Stimulated activated CD8-positive, alpha-beta memory T cell treated with anti-CD3 and anti-CD28 coated beads, Interleukin-15, amount 100 ng/mL, for 24 hours (primary cell): ENCODE data around the gene MCFD2.
A peak's percentile ranks its signal among the peaks of the same experiment; 100 is the strongest.

ENCODE experiments used
- DNase-seq: peaks from one replicate; pipeline ENCODE4 v3.0.0-alpha.2; 2020; ENCODE audit warnings: low read depth

MCFD2 gene

GRCh38 chr2:46915281-46915810 is at the start of gene MCFD2:
Gene MCFD2, minus strand, starts transcription at chr2:46915806. Its CDS starts 6,635 bp downstream, at chr2:46909171.
- peak; percentile 1 for DNase-seq

GRCh38 chr2:46964835-46965560 is 49.4 kb upstream of the MCFD2 start:
- no peak for DNase-seq

- no peak for DNase-seq
Measured at GRCh38 chr2:46963941-46964673, 48.5 kb upstream of the MCFD2 start.

- no peak for DNase-seq
Measured at GRCh38 chr2:46963210-46963609, 47.6 kb upstream of the MCFD2 start.

- no peak for DNase-seq
Measured at GRCh38 chr2:46962751-46963150, 47.1 kb upstream of the MCFD2 start.

- DNase-seq: no peak
Measured at GRCh38 chr2:46960618-46961017, 45.0 kb upstream of the MCFD2 start.

GRCh38 chr2:46958431-46959017 is 42.9 kb upstream of the MCFD2 start:
- no peak for DNase-seq

- no peak for DNase-seq
Measured at GRCh38 chr2:46956981-46957531, 41.5 kb upstream of the MCFD2 start.

- DNase-seq: no peak
Measured at GRCh38 chr2:46955764-46956163, 40.2 kb upstream of the MCFD2 start.

GRCh38 chr2:46954951-46955571 is 39.5 kb upstream of the MCFD2 start:
- no peak for DNase-seq

GRCh38 chr2:46952171-46952570 is 36.6 kb upstream of the MCFD2 start:
- DNase-seq: no peak

- no peak for DNase-seq
Measured at GRCh38 chr2:46951290-46952064, 35.9 kb upstream of the MCFD2 start.

GRCh38 chr2:46950314-46950713 is 34.7 kb upstream of the MCFD2 start:
- no peak for DNase-seq

GRCh38 chr2:46947841-46948240 is 32.2 kb upstream of the MCFD2 start:
- DNase-seq: no peak

GRCh38 chr2:46945671-46946070 is 30.1 kb upstream of the MCFD2 start:
- no peak for DNase-seq

- peak; percentile 5 for DNase-seq
Measured at GRCh38 chr2:46943881-46944798, 28.5 kb upstream of the MCFD2 start.

- no peak for DNase-seq
Measured at GRCh38 chr2:46942891-46943626, 27.5 kb upstream of the MCFD2 start.

- peak; percentile 37 for DNase-seq
Measured at GRCh38 chr2:46942143-46942526, 26.5 kb upstream of the MCFD2 start.

GRCh38 chr2:46939626-46940359 is 24.2 kb upstream of the MCFD2 start:
- no peak for DNase-seq
